B cell (primary cell): ENCODE results near the gene CHAT. TPM values are rescaled to one million over a fixed set of nuclear protein-coding genes. Genes with fewer than 3 reads are reported as not detected.

Experiments used
- ATAC-seq: fragments of 200-7000 bp; cut with Tn5 transposase; one replicate; pipeline ENCODE4 v1.10.0; 2021; ENCODE audit warnings: low read depth, mild to moderate bottlenecking, moderate number of reproducible peaks, moderate library complexity
- CTCF ChIA-PET: fragments of 350-600 bp; sonication (Branson Sonifier 250); formaldehyde crosslinking; loops from one replicate; lab custom pipeline; 2021; ENCODE audit warnings: antibody characterized with exemption, inconsistent platforms; lab: Charles Lee
- POLR2A ChIA-PET: fragments of 350-600 bp; sonication (Branson Sonifier 250); formaldehyde crosslinking; loops from one replicate; lab custom pipeline; 2021; ENCODE audit warnings: antibody characterized with exemption; lab: Charles Lee
- DNase-seq: peaks from one replicate; pipeline ENCODE4 v3.0.0; 2013
- H2AFZ ChIP-seq: 2 replicates; pipeline ENCODE4 v1.6.1; 2012; ENCODE audit warnings: mild to moderate bottlenecking, low read depth, low read length; ENCODE audit not compliant: insufficient read depth, poor library complexity, severe bottlenecking
- H3K27ac ChIP-seq, 2 donors: 1 replicate in 1 of 2; 2 replicates in 1 of 2; pipeline ENCODE4 v1.5.1; 2012 to 2013; ENCODE audit warnings: low read length in 2 of 2, mild to moderate bottlenecking in 2 of 2, moderate library complexity in 1 of 2
- H3K27me3 ChIP-seq, 4 experiments: fragments of 200-600 bp in 1 of 4; sonication (generic) in 1 of 4; replicated peaks in 1 of 4; 1 replicate in 2 of 4; 2 replicates in 2 of 4; pipeline versions ENCODE4 v1.6.1 to v1.7.0; 2013 to 2016; ENCODE audit warnings: low read length in 3 of 4, mild to moderate bottlenecking in 2 of 4, mixed read lengths in 1 of 4, moderate library complexity in 1 of 4; ENCODE audit not compliant: insufficient read depth in 4 of 4, control insufficient read depth in 3 of 4; ENCODE audit errors: control extremely low read depth in 1 of 4
- H3K36me3 ChIP-seq, 2 experiments: replicated peaks in 1 of 2; 1 replicate in 1 of 2; 2 replicates in 1 of 2; pipeline versions ENCODE4 v1.6.1 to v1.7.1; 2013; ENCODE audit warnings: low read length in 1 of 2; ENCODE audit not compliant: insufficient read depth in 2 of 2, control insufficient read depth in 1 of 2; ENCODE audit errors: control extremely low read depth in 1 of 2, extremely low read depth in 1 of 2
- H3K4me1 ChIP-seq, 2 donors: fragments of 200-600 bp in 1 of 2; sonication (generic) in 1 of 2; 1 replicate in 1 of 2; 2 replicates in 1 of 2; pipeline versions ENCODE4 v1.5.1 to v1.6.1; 2013 to 2017; ENCODE audit warnings: low read length in 2 of 2; ENCODE audit not compliant: control insufficient read depth in 2 of 2, insufficient read depth in 2 of 2
- H3K4me2 ChIP-seq: replicated peaks from 2 replicates; pipeline ENCODE3; 2012; ENCODE audit warnings: mild to moderate bottlenecking, low read depth, low read length; ENCODE audit not compliant: poor library complexity, severe bottlenecking
- H3K4me3 ChIP-seq, 5 experiments: fragments of 200-600 bp in 1 of 5; sonication (generic) in 1 of 5; 1 replicate in 3 of 5; 2 replicates in 2 of 5; pipeline versions ENCODE4 v1.5.1 to v1.7.0; 2011 to 2016; ENCODE audit warnings: low read length in 4 of 5, mild to moderate bottlenecking in 4 of 5, low read depth in 2 of 5, control low read depth in 1 of 5, moderate library complexity in 1 of 5; ENCODE audit not compliant: insufficient read depth in 1 of 5; ENCODE audit errors: control extremely low read depth in 1 of 5, extremely low read depth in 1 of 5
- H3K79me2 ChIP-seq: fragments of 200-600 bp; sonication (generic); one replicate; pipeline ENCODE4 v1.6.0; 2016; ENCODE audit warnings: low read length; ENCODE audit not compliant: control insufficient read depth, insufficient read depth
- H3K9ac ChIP-seq: fragments of 200-600 bp; sonication (generic); 2 replicates; pipeline ENCODE4 v1.6.1; 2017; ENCODE audit warnings: mild to moderate bottlenecking, low read length, moderate library complexity
- H3K9me3 ChIP-seq, 3 donors: one replicate each; pipeline versions ENCODE4 v1.6.1 to v1.7.1; 2013; ENCODE audit warnings: low read length in 2 of 3; ENCODE audit not compliant: control insufficient read depth in 2 of 3, insufficient read depth in 1 of 3; ENCODE audit errors: control extremely low read depth in 1 of 3
- H4K20me1 ChIP-seq: 2 replicates; pipeline ENCODE4 v1.6.0; 2012; ENCODE audit warnings: mild to moderate bottlenecking, low read length; ENCODE audit not compliant: insufficient read depth, control insufficient read depth, poor library complexity, severe bottlenecking
- H3K27ac Mint-ChIP-seq: one replicate; pipeline ENCODE4 v1.8.0; 2021; ENCODE audit warnings: mixed read lengths
- H3K27me3 Mint-ChIP-seq: one replicate; pipeline ENCODE4 v1.8.0; 2021; ENCODE audit warnings: mixed read lengths
- H3K4me1 Mint-ChIP-seq: one replicate; pipeline ENCODE4 v1.8.0; 2021; ENCODE audit warnings: mixed read lengths
- H3K4me3 Mint-ChIP-seq: one replicate; pipeline ENCODE4 v1.8.0; 2021; ENCODE audit warnings: mixed read lengths
- H3K9me3 Mint-ChIP-seq: one replicate; pipeline ENCODE4 v1.8.0; 2022; ENCODE audit warnings: mixed read lengths; ENCODE audit not compliant: insufficient read depth
- EZH2 ChIP-seq: IDR thresholded peaks from 2 replicates; pipeline ENCODE4 v1.6.1; 2012; ENCODE audit warnings: borderline replicate concordance, low read depth, mild to moderate bottlenecking, moderate library complexity, low read length; ENCODE audit not compliant: insufficient read depth, poor library complexity, severe bottlenecking
- WGBS: methylation state at CpG from one replicate; pipeline ENCODE4 v1.1.5; 2013; ENCODE audit warnings: missing lambda C conversion rate; ENCODE audit not compliant: insufficient coverage; 5-methylcytosine and 5-hydroxymethylcytosine counted together
- intact Hi-C: fragments of 100-400 bp; cut with micrococcal nuclease; formaldehyde crosslinking; loops from one replicate; pipeline ENCODE4 v1.10.0; 2022
- polyA plus RNA-seq: library from polyadenylated mRNA; depleted of rRNA; stranded (reverse); fragments of >200 nt; gene quantifications from 2 replicates; pipeline ENCODE4 v1.2.3, GENCODE V29; 2012
- total RNA-seq, 2 donors: library from RNA; stranded (reverse); fragments of 120-200 nt in 1 of 2; gene quantifications; 1 replicate in 1 of 2; 2 replicates in 1 of 2; pipeline versions ENCODE4 v1.2.3 to v1.2.4, GENCODE V29; 2013 to 2022
- TF ChIP-seq, protein P1 (sequence below): fragments of 200-600 bp; IDR thresholded peaks from one replicate; pipeline ENCODE4 v1.8.0; 2022; ENCODE audit warnings: antibody characterized with exemption, mild to moderate bottlenecking

CHAT gene
- total and polyA plus RNA-seq, 2 donors (not counting 1 experiment from before 2014, with no cell fraction given) = not detected

DNA sequence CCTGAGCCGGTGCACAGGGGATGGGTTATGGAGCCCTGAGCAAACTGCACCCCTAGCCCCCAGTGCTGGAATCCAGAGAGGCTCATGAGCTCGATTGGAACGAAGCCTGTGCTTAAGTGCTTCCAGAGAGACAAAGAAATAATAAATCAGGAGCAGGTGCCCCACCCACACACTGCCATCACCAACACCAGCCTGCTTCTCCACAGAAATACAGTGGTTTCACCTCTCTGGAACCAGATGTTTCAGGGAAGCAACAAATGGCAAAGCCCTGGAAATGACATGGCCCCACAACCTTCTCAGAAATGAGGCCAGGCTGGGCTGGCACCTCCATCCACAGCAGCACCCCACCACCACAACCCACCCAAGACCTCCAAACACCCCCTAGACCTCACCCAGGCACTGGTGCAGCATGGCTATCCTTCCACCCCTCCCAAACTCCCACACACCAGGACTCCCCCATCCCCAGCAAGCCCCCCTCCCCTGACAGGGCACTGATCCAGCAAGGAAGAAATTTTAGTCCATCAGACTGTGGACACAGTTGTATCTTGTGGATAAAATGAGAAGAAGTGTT, 7.8 kb upstream of the CHAT start:
- 47% methylated on average over 3 of the region's 3 CpGs for WGBS
- CTCF ChIA-PET = interaction anchor here (1.9 to 3.6 kb wide), 2 partner anchors 10 to 12 kb away, joined by 4 to 19 read pairs; no protein-coding TSS in a partner anchor
- intact Hi-C loops = no loop called here

DNA sequence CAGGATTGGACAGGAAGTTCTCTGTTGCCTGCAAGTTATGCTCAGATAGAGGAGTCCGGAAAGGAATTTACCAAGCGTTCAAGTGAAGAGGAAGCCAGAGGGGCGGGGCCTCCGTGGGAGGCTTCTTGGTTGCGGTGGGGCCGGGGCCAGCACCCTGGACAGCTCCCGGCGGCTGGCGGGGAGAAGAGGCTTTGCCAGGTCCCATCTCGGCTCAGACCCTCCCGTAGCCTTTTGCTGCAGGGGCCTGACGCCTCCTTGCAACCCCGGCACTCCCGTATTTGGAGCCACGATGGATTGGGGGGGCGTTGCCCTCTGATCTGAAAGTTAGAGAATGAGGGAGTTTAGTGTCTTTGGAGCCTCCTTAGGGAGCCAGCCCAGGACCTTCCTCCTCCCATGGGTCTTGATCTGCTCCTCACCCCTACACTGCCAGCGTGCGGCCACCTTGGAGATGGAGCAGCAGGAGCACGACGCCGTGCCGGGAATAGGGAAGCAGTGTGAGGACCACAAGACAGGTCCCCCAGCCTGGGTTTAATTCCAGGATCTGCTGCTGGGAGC, 6.8 kb upstream of the CHAT start:
- CTCF ChIA-PET = interaction anchor here (1.9 to 3.6 kb wide), 2 partner anchors 11 to 13 kb away, joined by 4 to 19 read pairs; no protein-coding TSS in a partner anchor

More for the DNA sequence above, 7.8 kb upstream of the CHAT start:
- no peaks in the 10 kb centered on the region for H3K79me2 ChIP-seq
- no peak overlapping the region for H3K27ac ChIP-seq
- H3K4me2 ChIP-seq = no peak overlapping the region
- peaks cover 0 to 45% (median 19%) of the 10 kb centered on the region in 4 experiments for H3K27me3 ChIP-seq
- H3K27me3 Mint-ChIP-seq = peaks cover 63% of the 10 kb centered on the region
- H3K9me3 ChIP-seq = peaks cover 0 to 37% (median 0%) of the 10 kb centered on the region in 3 donors
- no peak overlapping the region for H3K9ac ChIP-seq
- no peak overlapping the region for H3K4me3 ChIP-seq
- ATAC-seq (no peak), DNase-seq (no peak)
- H3K4me1 Mint-ChIP-seq = peaks cover 2% of the 10 kb centered on the region
- TF ChIP-seq, protein P1, sequence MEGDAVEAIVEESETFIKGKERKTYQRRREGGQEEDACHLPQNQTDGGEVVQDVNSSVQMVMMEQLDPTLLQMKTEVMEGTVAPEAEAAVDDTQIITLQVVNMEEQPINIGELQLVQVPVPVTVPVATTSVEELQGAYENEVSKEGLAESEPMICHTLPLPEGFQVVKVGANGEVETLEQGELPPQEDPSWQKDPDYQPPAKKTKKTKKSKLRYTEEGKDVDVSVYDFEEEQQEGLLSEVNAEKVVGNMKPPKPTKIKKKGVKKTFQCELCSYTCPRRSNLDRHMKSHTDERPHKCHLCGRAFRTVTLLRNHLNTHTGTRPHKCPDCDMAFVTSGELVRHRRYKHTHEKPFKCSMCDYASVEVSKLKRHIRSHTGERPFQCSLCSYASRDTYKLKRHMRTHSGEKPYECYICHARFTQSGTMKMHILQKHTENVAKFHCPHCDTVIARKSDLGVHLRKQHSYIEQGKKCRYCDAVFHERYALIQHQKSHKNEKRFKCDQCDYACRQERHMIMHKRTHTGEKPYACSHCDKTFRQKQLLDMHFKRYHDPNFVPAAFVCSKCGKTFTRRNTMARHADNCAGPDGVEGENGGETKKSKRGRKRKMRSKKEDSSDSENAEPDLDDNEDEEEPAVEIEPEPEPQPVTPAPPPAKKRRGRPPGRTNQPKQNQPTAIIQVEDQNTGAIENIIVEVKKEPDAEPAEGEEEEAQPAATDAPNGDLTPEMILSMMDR = no peak
- TF ChIP-seq EZH2 = no peak
- no peak overlapping the region for H3K27ac Mint-ChIP-seq
- H4K20me1 ChIP-seq = no peaks in the 10 kb centered on the region
- H3K9me3 Mint-ChIP-seq = no peaks in the 10 kb centered on the region
- no peak overlapping the region for H2AFZ ChIP-seq
- H3K4me3 Mint-ChIP-seq = no peak overlapping the region
- no peaks in the 10 kb centered on the region for H3K36me3 ChIP-seq
- peaks cover 0 to 4% of the 10 kb centered on the region in 2 donors for H3K4me1 ChIP-seq
- POLR2A ChIA-PET = no interaction called here

More for the DNA sequence above, 6.8 kb upstream of the CHAT start:
- peaks cover 0 to 55% (median 26%) of the 10 kb centered on the region in 4 experiments for H3K27me3 ChIP-seq
- 5% methylated on average over 20 of the region's 22 CpGs for WGBS
- H3K4me3 ChIP-seq = no peak overlapping the region
- Mint-ChIP-seq H3K9me3 (no peaks in the 10 kb centered on the region), H3K27me3 (peaks cover 63% of the 10 kb centered on the region), H3K4me1 (peaks cover 6% of the 10 kb centered on the region), H3K4me3 (no peak overlapping the region), H3K27ac (no peak overlapping the region)
- peak; percentile 53 for ATAC-seq
- H3K36me3 ChIP-seq = no peaks in the 10 kb centered on the region
- no peak overlapping the region for H2AFZ ChIP-seq
- H3K27ac ChIP-seq = no peak overlapping the region
- intact Hi-C loops = no loop called here
- peaks cover 0 to 47% (median 0%) of the 10 kb centered on the region in 3 donors for H3K9me3 ChIP-seq
- POLR2A ChIA-PET = no interaction called here
- DNase-seq = peak; percentile 61
- no peak overlapping the region for H3K9ac ChIP-seq
- TF ChIP-seq, protein P1 = no peak
- TF ChIP-seq EZH2 = no peak
- peaks cover 0 to 7% of the 10 kb centered on the region in 2 donors for H3K4me1 ChIP-seq
- no peaks in the 10 kb centered on the region for H3K79me2 ChIP-seq
- H3K4me2 ChIP-seq = no peak overlapping the region
- H4K20me1 ChIP-seq = no peaks in the 10 kb centered on the region
